ENCODE measurements around the gene CEP85L.

- TF ChIP-seq, protein P1, sequence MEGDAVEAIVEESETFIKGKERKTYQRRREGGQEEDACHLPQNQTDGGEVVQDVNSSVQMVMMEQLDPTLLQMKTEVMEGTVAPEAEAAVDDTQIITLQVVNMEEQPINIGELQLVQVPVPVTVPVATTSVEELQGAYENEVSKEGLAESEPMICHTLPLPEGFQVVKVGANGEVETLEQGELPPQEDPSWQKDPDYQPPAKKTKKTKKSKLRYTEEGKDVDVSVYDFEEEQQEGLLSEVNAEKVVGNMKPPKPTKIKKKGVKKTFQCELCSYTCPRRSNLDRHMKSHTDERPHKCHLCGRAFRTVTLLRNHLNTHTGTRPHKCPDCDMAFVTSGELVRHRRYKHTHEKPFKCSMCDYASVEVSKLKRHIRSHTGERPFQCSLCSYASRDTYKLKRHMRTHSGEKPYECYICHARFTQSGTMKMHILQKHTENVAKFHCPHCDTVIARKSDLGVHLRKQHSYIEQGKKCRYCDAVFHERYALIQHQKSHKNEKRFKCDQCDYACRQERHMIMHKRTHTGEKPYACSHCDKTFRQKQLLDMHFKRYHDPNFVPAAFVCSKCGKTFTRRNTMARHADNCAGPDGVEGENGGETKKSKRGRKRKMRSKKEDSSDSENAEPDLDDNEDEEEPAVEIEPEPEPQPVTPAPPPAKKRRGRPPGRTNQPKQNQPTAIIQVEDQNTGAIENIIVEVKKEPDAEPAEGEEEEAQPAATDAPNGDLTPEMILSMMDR (IDR thresholded peaks at IDR 0.05; ENCODE audit: insufficient read depth, low read length, poor library complexity, severe bottlenecking): no peak
- TF ChIP-seq EZH2phosphoT487 (conservative IDR thresholded peaks at IDR 0.05; ENCODE audit: low read length): no peak
Observed at GRCh38 chr6:118656847-118657451, 5.6 kb upstream of the CEP85L start.
